ENCODE data around the gene CELA3A. TPM values are rescaled to one million over a fixed set of nuclear protein-coding genes. Genes with fewer than 3 reads are reported as not detected.

The CELA3A gene
- total and polyA plus RNA-seq, 2 of the 13 experiments (the other 11 are each of a cell fraction or from before 2014, with no cell fraction given) = 0.09 TPM; not detected in 1

DNA sequence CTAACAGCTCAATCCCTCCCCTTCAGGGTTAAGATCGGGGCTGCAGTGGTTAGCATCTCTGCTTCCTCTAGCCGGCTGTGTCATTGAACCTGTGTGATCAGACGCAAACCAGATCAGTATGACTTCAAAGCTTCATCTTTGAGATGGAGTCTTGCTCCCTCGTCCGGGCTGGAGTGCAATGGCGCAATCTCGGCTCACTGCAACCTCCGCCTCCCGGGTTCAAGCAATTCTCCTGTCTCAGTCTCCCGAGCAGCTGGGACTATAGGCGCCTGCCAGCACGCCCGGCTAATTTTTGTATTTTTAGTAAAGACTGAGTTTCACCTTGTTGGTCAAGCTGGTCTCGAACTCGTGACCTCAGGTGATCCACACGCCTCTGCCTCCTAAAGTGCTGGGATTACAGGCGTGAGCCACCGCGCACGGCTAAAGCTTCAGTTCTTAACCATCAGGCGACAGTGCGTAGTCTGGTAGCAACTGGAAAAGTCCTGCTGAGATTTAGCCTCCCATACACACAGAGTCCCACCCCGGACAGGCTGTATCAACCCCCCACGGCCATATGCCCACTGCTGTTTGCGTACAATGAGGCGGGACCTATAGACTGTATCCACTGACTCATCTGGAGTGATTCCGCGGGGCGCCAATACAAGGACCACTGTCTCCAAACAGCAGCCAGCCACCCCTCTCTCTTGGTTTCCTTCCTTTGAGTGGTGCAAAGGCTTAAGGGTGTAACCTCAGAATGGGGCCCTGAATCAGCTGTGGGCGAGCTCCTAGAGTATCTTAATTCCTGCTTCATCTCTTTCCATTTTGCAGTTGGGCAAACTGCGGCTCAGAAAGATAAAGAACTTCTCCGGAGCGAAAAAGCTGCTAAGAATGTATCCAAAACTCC lies 23.3 kb downstream of the CELA3A start (continued):
- TF ChIP-seq TAF1 (CRISPR knock-in tag; IDR thresholded peaks at IDR 0.05) = no peak
- TF ChIP-seq KDM3A (CRISPR knock-in tag; IDR thresholded peaks at IDR 0.05; ENCODE audit: low read depth) = no peak
- no peak for TF ChIP-seq NKX3-1 (CRISPR knock-in tag; IDR thresholded peaks at IDR 0.05)
- no peak for TF ChIP-seq ZBTB7A (CRISPR knock-in tag; IDR thresholded peaks at IDR 0.05)
- TF ChIP-seq ZNF547 (CRISPR knock-in tag; IDR thresholded peaks at IDR 0.05) = no peak
- TF ChIP-seq, protein P1, sequence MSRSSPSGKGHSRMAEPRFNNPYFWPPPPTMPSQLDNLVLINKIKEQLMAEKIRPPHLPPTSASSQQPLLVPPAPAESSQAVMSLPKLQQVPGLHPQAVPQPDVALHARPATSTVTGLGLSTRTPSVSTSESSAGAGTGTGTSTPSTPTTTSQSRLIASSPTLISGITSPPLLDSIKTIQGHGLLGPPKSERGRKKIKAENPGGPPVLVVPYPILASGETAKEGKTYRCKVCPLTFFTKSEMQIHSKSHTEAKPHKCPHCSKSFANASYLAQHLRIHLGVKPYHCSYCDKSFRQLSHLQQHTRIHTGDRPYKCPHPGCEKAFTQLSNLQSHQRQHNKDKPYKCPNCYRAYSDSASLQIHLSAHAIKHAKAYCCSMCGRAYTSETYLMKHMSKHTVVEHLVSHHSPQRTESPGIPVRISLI (CRISPR knock-in tag; IDR thresholded peaks at IDR 0.05; ENCODE audit: borderline replicate concordance) = no peak
- TF ChIP-seq, protein P2, sequence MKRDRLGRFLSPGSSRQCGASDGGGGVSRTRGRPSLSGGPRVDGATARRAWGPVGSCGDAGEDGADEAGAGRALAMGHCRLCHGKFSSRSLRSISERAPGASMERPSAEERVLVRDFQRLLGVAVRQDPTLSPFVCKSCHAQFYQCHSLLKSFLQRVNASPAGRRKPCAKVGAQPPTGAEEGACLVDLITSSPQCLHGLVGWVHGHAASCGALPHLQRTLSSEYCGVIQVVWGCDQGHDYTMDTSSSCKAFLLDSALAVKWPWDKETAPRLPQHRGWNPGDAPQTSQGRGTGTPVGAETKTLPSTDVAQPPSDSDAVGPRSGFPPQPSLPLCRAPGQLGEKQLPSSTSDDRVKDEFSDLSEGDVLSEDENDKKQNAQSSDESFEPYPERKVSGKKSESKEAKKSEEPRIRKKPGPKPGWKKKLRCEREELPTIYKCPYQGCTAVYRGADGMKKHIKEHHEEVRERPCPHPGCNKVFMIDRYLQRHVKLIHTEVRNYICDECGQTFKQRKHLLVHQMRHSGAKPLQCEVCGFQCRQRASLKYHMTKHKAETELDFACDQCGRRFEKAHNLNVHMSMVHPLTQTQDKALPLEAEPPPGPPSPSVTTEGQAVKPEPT (CRISPR knock-in tag; IDR thresholded peaks at IDR 0.05; ENCODE audit: low read depth) = no peak
- TF ChIP-seq HHEX (CRISPR knock-in tag; IDR thresholded peaks at IDR 0.05) = no peak
- TF ChIP-seq, protein P3, sequence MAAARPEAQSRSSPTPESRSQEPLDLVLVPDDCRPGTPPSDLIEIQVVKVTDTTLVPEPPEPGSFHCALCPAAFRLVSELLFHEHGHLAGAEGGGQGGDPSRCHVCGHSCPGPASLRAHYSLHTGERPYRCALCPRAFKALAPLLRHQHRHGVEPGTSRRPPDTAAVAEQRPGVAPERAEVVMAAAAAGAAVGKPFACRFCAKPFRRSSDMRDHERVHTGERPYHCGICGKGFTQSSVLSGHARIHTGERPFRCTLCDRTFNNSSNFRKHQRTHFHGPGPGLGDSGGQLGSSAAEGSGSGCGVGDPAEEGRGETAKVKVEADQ (CRISPR knock-in tag; IDR thresholded peaks at IDR 0.05; ENCODE audit: borderline replicate concordance) = no peak
- TF ChIP-seq, protein P4, sequence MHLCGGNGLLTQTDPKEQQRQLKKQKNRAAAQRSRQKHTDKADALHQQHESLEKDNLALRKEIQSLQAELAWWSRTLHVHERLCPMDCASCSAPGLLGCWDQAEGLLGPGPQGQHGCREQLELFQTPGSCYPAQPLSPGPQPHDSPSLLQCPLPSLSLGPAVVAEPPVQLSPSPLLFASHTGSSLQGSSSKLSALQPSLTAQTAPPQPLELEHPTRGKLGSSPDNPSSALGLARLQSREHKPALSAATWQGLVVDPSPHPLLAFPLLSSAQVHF (CRISPR knock-in tag; IDR thresholded peaks at IDR 0.05) = no peak
- TF ChIP-seq RBM22 (optimal IDR thresholded peaks at IDR 0.05; ENCODE audit: low read length) = no peak
- TF ChIP-seq SRY (CRISPR knock-in tag; IDR thresholded peaks at IDR 0.05) = no peak
- TF ChIP-seq ZNF678 (CRISPR knock-in tag; IDR thresholded peaks at IDR 0.05) = no peak
- TF ChIP-seq, protein P5, sequence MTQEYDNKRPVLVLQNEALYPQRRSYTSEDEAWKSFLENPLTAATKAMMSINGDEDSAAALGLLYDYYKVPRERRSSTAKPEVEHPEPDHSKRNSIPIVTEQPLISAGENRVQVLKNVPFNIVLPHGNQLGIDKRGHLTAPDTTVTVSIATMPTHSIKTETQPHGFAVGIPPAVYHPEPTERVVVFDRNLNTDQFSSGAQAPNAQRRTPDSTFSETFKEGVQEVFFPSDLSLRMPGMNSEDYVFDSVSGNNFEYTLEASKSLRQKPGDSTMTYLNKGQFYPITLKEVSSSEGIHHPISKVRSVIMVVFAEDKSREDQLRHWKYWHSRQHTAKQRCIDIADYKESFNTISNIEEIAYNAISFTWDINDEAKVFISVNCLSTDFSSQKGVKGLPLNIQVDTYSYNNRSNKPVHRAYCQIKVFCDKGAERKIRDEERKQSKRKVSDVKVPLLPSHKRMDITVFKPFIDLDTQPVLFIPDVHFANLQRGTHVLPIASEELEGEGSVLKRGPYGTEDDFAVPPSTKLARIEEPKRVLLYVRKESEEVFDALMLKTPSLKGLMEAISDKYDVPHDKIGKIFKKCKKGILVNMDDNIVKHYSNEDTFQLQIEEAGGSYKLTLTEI (CRISPR knock-in tag; conservative IDR thresholded peaks at IDR 0.05) = no peak
- TF ChIP-seq ZNF235 (CRISPR knock-in tag; IDR thresholded peaks at IDR 0.05; ENCODE audit: borderline replicate concordance) = no peak
- TF ChIP-seq, protein P6, sequence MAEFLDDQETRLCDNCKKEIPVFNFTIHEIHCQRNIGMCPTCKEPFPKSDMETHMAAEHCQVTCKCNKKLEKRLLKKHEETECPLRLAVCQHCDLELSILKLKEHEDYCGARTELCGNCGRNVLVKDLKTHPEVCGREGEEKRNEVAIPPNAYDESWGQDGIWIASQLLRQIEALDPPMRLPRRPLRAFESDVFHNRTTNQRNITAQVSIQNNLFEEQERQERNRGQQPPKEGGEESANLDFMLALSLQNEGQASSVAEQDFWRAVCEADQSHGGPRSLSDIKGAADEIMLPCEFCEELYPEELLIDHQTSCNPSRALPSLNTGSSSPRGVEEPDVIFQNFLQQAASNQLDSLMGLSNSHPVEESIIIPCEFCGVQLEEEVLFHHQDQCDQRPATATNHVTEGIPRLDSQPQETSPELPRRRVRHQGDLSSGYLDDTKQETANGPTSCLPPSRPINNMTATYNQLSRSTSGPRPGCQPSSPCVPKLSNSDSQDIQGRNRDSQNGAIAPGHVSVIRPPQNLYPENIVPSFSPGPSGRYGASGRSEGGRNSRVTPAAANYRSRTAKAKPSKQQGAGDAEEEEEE (CRISPR knock-in tag; IDR thresholded peaks at IDR 0.05; ENCODE audit: borderline replicate concordance) = no peak
- TF ChIP-seq ZNF841 (CRISPR knock-in tag; IDR thresholded peaks at IDR 0.05; ENCODE audit: borderline replicate concordance) = no peak
- TF ChIP-seq SMAD1 (CRISPR knock-in tag; IDR thresholded peaks at IDR 0.05; ENCODE audit: borderline replicate concordance, low read depth) = no peak
- TF ChIP-seq SIX4 (CRISPR knock-in tag; IDR thresholded peaks at IDR 0.05) = no peak
- TF ChIP-seq ZNF619 (CRISPR knock-in tag; IDR thresholded peaks at IDR 0.05) = no peak
- TF ChIP-seq FOXP1 (IDR thresholded peaks at IDR 0.05) = no peak
- no peak for TF ChIP-seq FOXP1 (CRISPR knock-in tag; IDR thresholded peaks at IDR 0.05)
- TF ChIP-seq BORCS8-MEF2B (CRISPR knock-in tag; IDR thresholded peaks at IDR 0.05) = no peak
